Measurements from ENCODE around the gene NLE1.

- TF ChIP-seq CTCF (IDR thresholded peaks at IDR 0.05; ENCODE audit: insufficient read depth, low read length, poor library complexity, severe bottlenecking) (no peak), EZH2phosphoT487 (conservative IDR thresholded peaks at IDR 0.05; ENCODE audit: low read length) (no peak)
Observed at GRCh38 chr17:35079547-35080423, 62.3 kb downstream of the NLE1 start.

Data from SU-DHL-6 (cell line).